ENCODE results near the gene CALY. TPM values are rescaled to one million over a fixed set of nuclear protein-coding genes. Genes with fewer than 3 reads are reported as not detected.

Gene CALY
- total RNA-seq, 1 donor from 2014 or later = not detected

GRCh38 chr10:133307776-133308420 is 28.8 kb downstream of the CALY start:
- DNase-seq (peak; percentile 86), ATAC-seq (ENCODE audit: poor library complexity) (peak; percentile 30)
- intact Hi-C loops (cut with DNase I) = no loop called here

- DNase-seq (no peak), ATAC-seq (ENCODE audit: poor library complexity) (no peak)
- intact Hi-C loops (cut with DNase I) = no loop called here
These were observed 29.7 kb downstream of the CALY start for GRCh38 chr10:133306941-133307379.

- intact Hi-C loops (cut with DNase I) = no loop called here
These were observed 30.6 kb downstream of the CALY start for GRCh38 chr10:133306097-133306476.

DNA sequence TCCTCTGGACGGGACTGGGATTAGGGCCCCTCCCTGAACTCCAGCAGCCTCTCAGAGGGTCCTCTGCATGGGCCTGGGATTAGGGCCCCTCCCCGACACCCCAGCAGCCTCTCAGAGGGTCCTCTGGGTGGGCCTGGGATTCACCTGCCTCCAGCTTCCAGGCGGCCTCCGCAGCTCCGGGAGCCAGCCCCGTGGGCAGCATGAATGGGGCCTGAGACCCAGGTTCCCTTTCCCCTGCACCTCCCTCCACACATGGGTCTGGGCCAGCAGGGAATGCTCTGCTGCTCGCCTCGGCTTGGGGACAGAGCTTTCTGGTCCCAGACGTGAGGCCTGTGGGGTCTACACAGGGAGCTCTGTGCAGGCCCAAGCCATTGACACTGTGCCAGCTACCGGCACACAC is 33.5 kb downstream of the CALY start:
- ATAC-seq (ENCODE audit: poor library complexity) (no peak), DNase-seq (no peak)
- intact Hi-C loops (cut with DNase I) = no loop called here

More at GRCh38 chr10:133306097-133306476, 30.6 kb downstream of the CALY start:
- ATAC-seq (ENCODE audit: poor library complexity) = no peak
- DNase-seq = no peak

DNA sequence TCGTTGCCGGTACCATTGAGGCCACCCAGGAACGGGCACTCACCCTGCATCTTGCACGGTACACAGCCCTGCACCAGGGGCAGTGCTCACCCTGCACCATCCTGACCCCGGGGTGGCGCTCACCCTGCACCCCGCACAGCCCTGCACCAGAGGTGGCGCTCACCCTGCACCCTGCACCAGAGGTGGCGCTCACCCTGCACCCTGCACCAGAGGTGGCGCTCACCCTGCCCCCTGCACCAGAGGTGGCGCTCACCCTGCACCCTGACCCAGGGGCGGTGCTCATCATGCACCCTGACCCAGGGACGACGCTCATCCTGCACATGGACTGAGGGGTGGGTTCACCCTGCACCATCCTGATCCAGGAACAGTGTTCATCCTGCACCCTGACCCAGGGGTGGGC is 34.5 kb downstream of the CALY start:
- DNase-seq (peak; percentile 30), ATAC-seq (ENCODE audit: poor library complexity) (no peak)
- intact Hi-C loops (cut with DNase I) = no loop called here

- ATAC-seq (ENCODE audit: poor library complexity) (no peak), DNase-seq (peak; percentile 24)
These were observed 37.0 kb downstream of the CALY start for GRCh38 chr10:133299738-133300137.

GRCh38 chr10:133299224-133299623 is 37.5 kb downstream of the CALY start:
- intact Hi-C loops (cut with DNase I) = no loop called here
- DNase-seq (peak; percentile 13), ATAC-seq (ENCODE audit: poor library complexity) (no peak)

More at GRCh38 chr10:133299738-133300137, 37.0 kb downstream of the CALY start:
- intact Hi-C loops (cut with DNase I) = no loop called here

- ATAC-seq (ENCODE audit: poor library complexity) (no peak), DNase-seq (peak; percentile 27)
- intact Hi-C loops (cut with DNase I) = no loop called here
These were observed 38.2 kb downstream of the CALY start for GRCh38 chr10:133298466-133298865.

GRCh38 chr10:133297504-133297903 is 39.2 kb downstream of the CALY start:
- DNase-seq = peak; percentile 35
- intact Hi-C loops (cut with DNase I) = no loop called here
- no peak for ATAC-seq (ENCODE audit: poor library complexity)

DNA sequence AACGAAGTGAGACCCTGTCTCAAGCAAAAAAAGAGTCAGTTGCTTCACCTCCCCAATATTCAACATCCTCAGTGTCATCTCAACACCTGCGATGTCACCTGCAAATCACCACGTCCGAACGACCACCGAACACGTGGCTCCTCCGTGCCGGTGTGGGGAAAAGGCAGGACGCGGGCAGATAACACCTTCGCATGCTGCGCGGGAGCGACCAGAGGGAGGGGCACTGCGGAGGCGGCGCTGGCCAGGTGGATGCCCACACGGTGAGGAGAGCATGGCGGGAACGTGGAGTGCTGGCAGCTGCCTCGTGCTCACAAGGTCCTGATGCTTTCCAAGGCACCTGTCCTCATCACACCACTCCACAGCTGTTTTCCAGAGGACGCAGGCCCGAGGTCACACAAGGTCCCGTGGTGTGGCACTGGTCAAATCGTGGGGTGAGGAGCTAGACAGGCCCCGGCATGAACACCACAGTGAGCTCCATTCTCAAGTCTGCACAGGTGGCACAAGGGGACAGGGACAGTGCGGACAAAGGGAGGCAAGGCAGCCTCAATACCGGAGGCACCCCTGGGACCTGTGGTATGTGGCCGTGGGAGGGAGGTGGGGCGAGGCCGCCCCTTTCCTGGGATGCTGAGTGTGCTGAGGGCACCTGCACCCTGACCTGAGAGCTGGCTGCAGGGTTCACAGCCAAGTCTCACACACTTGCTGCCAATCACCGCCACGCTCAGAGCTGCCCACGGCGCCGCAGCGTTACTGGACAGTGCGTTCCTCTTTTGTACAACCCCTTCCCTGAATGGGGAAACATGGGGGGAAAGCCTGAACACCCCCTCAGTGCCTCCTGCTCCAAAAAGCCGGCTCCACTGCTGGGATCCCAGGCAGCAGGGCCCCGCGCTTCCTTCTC is 41.0 kb downstream of the CALY start:
- intact Hi-C loops (cut with DNase I) = no loop called here
- ATAC-seq (ENCODE audit: poor library complexity) (no peak), DNase-seq (peak; percentile 18)

- DNase-seq (peak; percentile 44), ATAC-seq (ENCODE audit: poor library complexity) (no peak)
- intact Hi-C loops (cut with DNase I) = no loop called here
These were observed 42.5 kb downstream of the CALY start for GRCh38 chr10:133294189-133294588.

GRCh38 chr10:133293810-133294119 is 42.9 kb downstream of the CALY start:
- no peak for ATAC-seq (ENCODE audit: poor library complexity)

GRCh38 chr10:133292919-133293809 is 43.5 kb downstream of the CALY start:
- peak; percentile 40 for DNase-seq
- ATAC-seq (ENCODE audit: poor library complexity) = no peak
- intact Hi-C loops (cut with DNase I) = no loop called here

More at GRCh38 chr10:133293810-133294119, 42.9 kb downstream of the CALY start:
- intact Hi-C loops (cut with DNase I) = no loop called here
- DNase-seq = no peak

GRCh38 chr10:133289761-133290160 is 46.9 kb downstream of the CALY start:
- intact Hi-C loops (cut with DNase I) = no loop called here
- ATAC-seq (ENCODE audit: poor library complexity) (no peak), DNase-seq (no peak)

- ATAC-seq (ENCODE audit: poor library complexity) = no peak
- no peak for DNase-seq
- intact Hi-C loops (cut with DNase I) = no loop called here
These were observed 48.7 kb downstream of the CALY start for GRCh38 chr10:133287832-133288500.

DNA sequence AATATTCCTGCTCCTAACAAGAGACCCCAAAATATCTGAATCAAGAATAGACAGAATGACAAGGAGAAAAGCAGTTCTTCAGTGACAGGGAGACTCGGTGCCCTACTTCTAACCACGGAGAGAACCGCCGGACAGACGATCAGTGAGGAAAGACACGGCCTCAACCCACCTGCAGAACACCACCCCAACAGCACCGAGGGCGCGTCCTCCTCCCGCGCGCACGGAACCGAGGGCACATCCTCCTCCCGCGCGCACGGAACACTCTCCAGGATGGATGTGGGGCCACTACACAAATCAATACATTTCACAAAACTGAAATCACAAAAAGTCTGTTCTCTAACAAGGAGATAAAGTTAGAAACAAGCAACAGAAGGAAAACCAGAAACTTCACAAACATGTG is 50.3 kb downstream of the CALY start:
- intact Hi-C loops (cut with DNase I) = no loop called here
- DNase-seq = no peak
- ATAC-seq (ENCODE audit: poor library complexity) = no peak

GRCh38 chr10:133285217-133285616 is 51.5 kb downstream of the CALY start:
- intact Hi-C loops (cut with DNase I) = no loop called here

GRCh38 chr10:133283931-133284330 is 52.8 kb downstream of the CALY start:
- intact Hi-C loops (cut with DNase I) = no loop called here
- no peak for ATAC-seq (ENCODE audit: poor library complexity)
- no peak for DNase-seq

More at GRCh38 chr10:133285217-133285616, 51.5 kb downstream of the CALY start:
- ATAC-seq (ENCODE audit: poor library complexity) (no peak), DNase-seq (no peak)
